ENCODE results near the gene WRNIP1.

DNA sequence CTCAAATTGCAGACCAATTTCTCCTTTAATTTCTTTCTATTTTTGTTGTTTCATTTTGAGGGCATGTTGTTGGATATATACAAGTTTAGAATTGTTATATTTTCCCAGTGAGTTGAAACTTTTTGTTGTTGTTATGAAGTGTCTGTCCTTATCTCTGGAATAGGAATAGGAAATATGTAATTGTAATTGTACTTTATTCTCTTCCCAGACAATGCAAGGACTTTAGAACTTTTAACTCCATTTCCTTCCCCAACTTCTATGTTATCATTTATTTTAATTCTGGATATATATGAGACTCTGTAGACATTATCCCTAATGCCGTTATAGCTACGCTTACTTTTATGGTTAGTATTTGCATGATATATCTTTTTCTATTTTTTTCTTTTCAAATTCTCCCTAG lies 64.1 kb downstream of the WRNIP1 start:
- TF ChIP-seq ZC3H10 (CRISPR knock-in tag; IDR thresholded peaks at IDR 0.05) = no peak
- no peak for TF ChIP-seq CSDC2 (CRISPR knock-in tag; IDR thresholded peaks at IDR 0.05)
- TF ChIP-seq, protein P1, sequence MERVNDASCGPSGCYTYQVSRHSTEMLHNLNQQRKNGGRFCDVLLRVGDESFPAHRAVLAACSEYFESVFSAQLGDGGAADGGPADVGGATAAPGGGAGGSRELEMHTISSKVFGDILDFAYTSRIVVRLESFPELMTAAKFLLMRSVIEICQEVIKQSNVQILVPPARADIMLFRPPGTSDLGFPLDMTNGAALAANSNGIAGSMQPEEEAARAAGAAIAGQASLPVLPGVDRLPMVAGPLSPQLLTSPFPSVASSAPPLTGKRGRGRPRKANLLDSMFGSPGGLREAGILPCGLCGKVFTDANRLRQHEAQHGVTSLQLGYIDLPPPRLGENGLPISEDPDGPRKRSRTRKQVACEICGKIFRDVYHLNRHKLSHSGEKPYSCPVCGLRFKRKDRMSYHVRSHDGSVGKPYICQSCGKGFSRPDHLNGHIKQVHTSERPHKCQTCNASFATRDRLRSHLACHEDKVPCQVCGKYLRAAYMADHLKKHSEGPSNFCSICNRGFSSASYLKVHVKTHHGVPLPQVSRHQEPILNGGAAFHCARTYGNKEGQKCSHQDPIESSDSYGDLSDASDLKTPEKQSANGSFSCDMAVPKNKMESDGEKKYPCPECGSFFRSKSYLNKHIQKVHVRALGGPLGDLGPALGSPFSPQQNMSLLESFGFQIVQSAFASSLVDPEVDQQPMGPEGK (CRISPR knock-in tag; IDR thresholded peaks at IDR 0.05; ENCODE audit: borderline replicate concordance) = no peak
- no peak for TF ChIP-seq BACH2 (CRISPR knock-in tag; IDR thresholded peaks at IDR 0.05; ENCODE audit: borderline replicate concordance)
- TF ChIP-seq, protein P2, sequence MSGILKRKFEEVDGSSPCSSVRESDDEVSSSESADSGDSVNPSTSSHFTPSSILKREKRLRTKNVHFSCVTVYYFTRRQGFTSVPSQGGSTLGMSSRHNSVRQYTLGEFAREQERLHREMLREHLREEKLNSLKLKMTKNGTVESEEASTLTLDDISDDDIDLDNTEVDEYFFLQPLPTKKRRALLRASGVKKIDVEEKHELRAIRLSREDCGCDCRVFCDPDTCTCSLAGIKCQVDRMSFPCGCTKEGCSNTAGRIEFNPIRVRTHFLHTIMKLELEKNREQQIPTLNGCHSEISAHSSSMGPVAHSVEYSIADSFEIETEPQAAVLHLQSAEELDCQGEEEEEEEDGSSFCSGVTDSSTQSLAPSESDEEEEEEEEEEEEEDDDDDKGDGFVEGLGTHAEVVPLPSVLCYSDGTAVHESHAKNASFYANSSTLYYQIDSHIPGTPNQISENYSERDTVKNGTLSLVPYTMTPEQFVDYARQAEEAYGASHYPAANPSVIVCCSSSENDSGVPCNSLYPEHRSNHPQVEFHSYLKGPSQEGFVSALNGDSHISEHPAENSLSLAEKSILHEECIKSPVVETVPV (CRISPR knock-in tag; IDR thresholded peaks at IDR 0.05) = no peak
- no peak for TF ChIP-seq RARB (CRISPR knock-in tag; IDR thresholded peaks at IDR 0.05)
- TF ChIP-seq ZFP3 (CRISPR knock-in tag; IDR thresholded peaks at IDR 0.05) = no peak
- TF ChIP-seq, protein P3, sequence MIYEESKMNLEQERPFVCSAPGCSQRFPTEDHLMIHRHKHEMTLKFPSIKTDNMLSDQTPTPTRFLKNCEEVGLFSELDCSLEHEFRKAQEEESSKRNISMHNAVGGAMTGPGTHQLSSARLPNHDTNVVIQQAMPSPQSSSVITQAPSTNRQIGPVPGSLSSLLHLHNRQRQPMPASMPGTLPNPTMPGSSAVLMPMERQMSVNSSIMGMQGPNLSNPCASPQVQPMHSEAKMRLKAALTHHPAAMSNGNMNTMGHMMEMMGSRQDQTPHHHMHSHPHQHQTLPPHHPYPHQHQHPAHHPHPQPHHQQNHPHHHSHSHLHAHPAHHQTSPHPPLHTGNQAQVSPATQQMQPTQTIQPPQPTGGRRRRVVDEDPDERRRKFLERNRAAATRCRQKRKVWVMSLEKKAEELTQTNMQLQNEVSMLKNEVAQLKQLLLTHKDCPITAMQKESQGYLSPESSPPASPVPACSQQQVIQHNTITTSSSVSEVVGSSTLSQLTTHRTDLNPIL (CRISPR knock-in tag; IDR thresholded peaks at IDR 0.05; ENCODE audit: low read depth) = no peak
- TF ChIP-seq ARNTL (CRISPR knock-in tag; IDR thresholded peaks at IDR 0.05; ENCODE audit: borderline replicate concordance, low read depth) = no peak
- TF ChIP-seq ZFP30 (CRISPR knock-in tag; IDR thresholded peaks at IDR 0.05) = no peak
- no peak for TF ChIP-seq TCF4 (CRISPR knock-in tag; IDR thresholded peaks at IDR 0.05; ENCODE audit: borderline replicate concordance)
